GM12878 (cell line): ENCODE measurements around the gene TM4SF4. TPM values are rescaled to one million over a fixed set of nuclear protein-coding genes. Genes with fewer than 3 reads are reported as not detected.

ENCODE experiments used
- ATAC-seq: fragments of 200-7000 bp; cut with Tn5 transposase; 3 replicates; pipeline ENCODE4 v1.9.1; 2020; ENCODE audit warnings: mild to moderate bottlenecking, moderate library complexity
- BruUV-seq: library from RNA; stranded (reverse); fragments of 400-500 nt; replicated peaks from 2 replicates; lab custom pipeline; 2021; lab: Mats Ljungman, UMichigan
- CTCF ChIA-PET: fragments of 300-600 bp; sonication (Branson Sonifier 250); formaldehyde crosslinking; extraction: SDS; loops from one replicate; lab custom pipeline; 2021; ENCODE audit warnings: inconsistent platforms; lab: Yijun Ruan, JAX
- POLR2A ChIA-PET: fragments of 350-600 bp; formaldehyde crosslinking; extraction: SDS; loops from one replicate; lab custom pipeline; 2021; ENCODE audit warnings: inconsistent platforms; lab: Charles Lee
- RAD21 ChIA-PET: fragments of 300-600 bp; sonication (Branson Sonifier 250); formaldehyde crosslinking; loops from one replicate; lab custom pipeline; 2023; ENCODE audit warnings: antibody characterized with exemption; ENCODE audit not compliant: unreplicated experiment; lab: Charles Lee
- SMC1A ChIA-PET: fragments of 300-600 bp; sonication (Branson Sonifier 250); formaldehyde crosslinking; loops from one replicate; lab custom pipeline; 2023; ENCODE audit not compliant: unreplicated experiment, uncharacterized antibody; lab: Charles Lee
- DNase-seq: peaks from one replicate; pipeline ENCODE4 v3.0.0-alpha.2; 2011; ENCODE audit warnings: low read depth, low spot score
- FAIRE-seq: peaks from 3 replicates; lab custom pipeline; 2011; peaks lifted over from hg19 to GRCh38; lab: Jason Lieb, UNC
- H2AFZ ChIP-seq: 2 replicates; pipeline ENCODE4 v1.6.0; 2011; ENCODE audit warnings: low read depth, low read length, control low read depth; ENCODE audit not compliant: control insufficient read depth
- H3K27ac ChIP-seq: 2 replicates; pipeline ENCODE4 v1.5.1; 2011; ENCODE audit warnings: control low read depth; ENCODE audit not compliant: control insufficient read depth, insufficient read depth
- H3K27me3 ChIP-seq, 2 experiments: replicated peaks in 1 of 2; 2 replicates each; pipeline versions ENCODE4 v1.6.0 to v1.6.1; 2011; ENCODE audit warnings: low read length in 1 of 2; ENCODE audit not compliant: control insufficient read depth in 2 of 2, insufficient read depth in 2 of 2
- H3K36me3 ChIP-seq, 2 experiments: 2 replicates each; pipeline ENCODE4 v1.5.1; 2011; ENCODE audit warnings: low read length in 1 of 2; ENCODE audit not compliant: control insufficient read depth in 2 of 2, insufficient read depth in 2 of 2
- H3K4me1 ChIP-seq: 2 replicates; pipeline ENCODE4 v1.6.1; 2011; ENCODE audit warnings: mild to moderate bottlenecking, low read length, moderate library complexity, mixed read lengths; ENCODE audit not compliant: control insufficient read depth, insufficient read depth
- H3K4me2 ChIP-seq: 2 replicates; pipeline ENCODE4 v1.6.0; 2011; ENCODE audit warnings: control low read depth; ENCODE audit not compliant: control insufficient read depth, insufficient read depth
- H3K4me3 ChIP-seq: fragments of 200-600 bp; sonication (generic); 2 replicates; pipeline ENCODE4 v1.5.1; 2016
- H3K79me2 ChIP-seq: 2 replicates; pipeline ENCODE4 v1.6.0; 2011; ENCODE audit warnings: low read length; ENCODE audit not compliant: control insufficient read depth, insufficient read depth
- H3K9ac ChIP-seq: 2 replicates; pipeline ENCODE4 v1.8.0; 2011; ENCODE audit warnings: low read length, control low read depth, mixed read lengths; ENCODE audit not compliant: control insufficient read depth, insufficient read depth
- H3K9me3 ChIP-seq: replicated peaks from 3 replicates; pipeline ENCODE4 v1.5.1; 2011; ENCODE audit warnings: mild to moderate bottlenecking, low read length; ENCODE audit not compliant: control insufficient read depth, insufficient read depth
- H4K20me1 ChIP-seq: 2 replicates; pipeline ENCODE4 v1.6.0; 2011; ENCODE audit not compliant: control insufficient read depth, insufficient read depth
- ATF2 ChIP-seq: IDR thresholded peaks from 2 replicates; pipeline ENCODE4 v1.6.1; 2012; ENCODE audit warnings: low read length, inconsistent platforms
- CBFB ChIP-seq: IDR thresholded peaks from 2 replicates; pipeline ENCODE4 v1.6.1; 2016; ENCODE audit warnings: antibody characterized with exemption, low read depth
- MLLT1 ChIP-seq: fragments of 450-650 bp; IDR thresholded peaks from 2 replicates; pipeline ENCODE4 v1.6.1; 2016; ENCODE audit warnings: mild to moderate bottlenecking
- NFIC ChIP-seq: IDR thresholded peaks from 2 replicates; pipeline ENCODE4 v1.6.1; 2012; ENCODE audit warnings: low read depth, mild to moderate bottlenecking, inconsistent platforms, low read length, moderate library complexity
- SIN3A ChIP-seq: IDR thresholded peaks from 2 replicates; pipeline ENCODE4 v1.6.1; 2012; ENCODE audit warnings: low read depth, low read length, improper control_type of control experiment
- WGBS: methylation state at CpG from one replicate; pipeline ENCODE4 v1.1.6; 2016; ENCODE audit warnings: low lambda C conversion rate; ENCODE audit not compliant: insufficient replicate concordance, insufficient coverage; ENCODE audit errors: missing lambda C conversion rate; 5-methylcytosine and 5-hydroxymethylcytosine counted together
- in situ Hi-C: fragments of 300-500 bp; cut with MboI; formaldehyde crosslinking; loops from 9 replicates; pipeline ENCODE4 v1.14.3; 2018; ENCODE audit warnings: mixed read lengths
- intact Hi-C: fragments of 100-400 bp; cut with micrococcal nuclease; formaldehyde crosslinking; loops from one replicate; pipeline ENCODE4 v1.14.2; 2022; ENCODE audit not compliant: unreplicated experiment
- polyA plus RNA-seq, 11 experiments: library from polyadenylated mRNA; depleted of rRNA in 4 of 11; unstranded in 6 of 11; stranded (reverse) in 5 of 11; fragments of >200 nt; fragmentation: Nextera tagmentation in 4 of 11; fragmentation: Illumina TruSeq in 1 of 11; extraction: Ambion mirVana in 4 of 11; extraction: Trizol in 1 of 11; gene quantifications; 1 replicate in 1 of 11; 2 replicates in 10 of 11; pipeline versions ENCODE4 v1.2.1 to v1.2.3, GENCODE V29; 2011 to 2016; ENCODE audit warnings: inconsistent platforms in 2 of 11, missing spikeins in 2 of 11, low read depth in 1 of 11
- total RNA-seq, 4 experiments: library from RNA; depleted of rRNA in 3 of 4; stranded (reverse); fragments of >200 nt in 3 of 4; fragmentation: Illumina TruSeq in 1 of 4; extraction: Trizol in 1 of 4; gene quantifications; 2 replicates each; pipeline versions ENCODE4 v1.2.1 to v1.2.3, GENCODE V29; 2013 to 2021
- TF ChIP-seq, protein P1 (sequence below): fragments of 450-650 bp; conservative IDR thresholded peaks from 2 replicates; pipeline ENCODE4 v1.6.1; 2017; ENCODE audit warnings: mild to moderate bottlenecking, moderate library complexity

The TM4SF4 gene
- total and polyA plus RNA-seq, 10 of the 15 experiments (the other 5 are each of a cell fraction or from before 2014, with no cell fraction given) = 0.06 to 1.3 TPM; not detected in 8

GRCh38 chr3:149506540-149506939 is 32.0 kb downstream of the TM4SF4 start:
- H4K20me1 ChIP-seq = no peaks in the 10 kb centered on the region
- no peaks in the 10 kb centered on the region for H3K9me3 ChIP-seq
- no peaks in the 10 kb centered on the region for H3K79me2 ChIP-seq
- ChIA-PET POLR2A (interaction anchor here (1.0 kb wide), 1 partner anchor 302 kb away, joined by 3 read pairs; no protein-coding TSS in a partner anchor), SMC1A (no interaction called here), RAD21 (no interaction called here), CTCF (interaction anchor here (0.9 to 11.4 kb wide), 4 partner anchors 11 to 265 kb away, joined by 3 to 222 read pairs (median 4); no protein-coding TSS in a partner anchor)
- no peaks in the 10 kb centered on the region for H3K27me3 ChIP-seq
- DNase-seq (no peak), FAIRE-seq (no peak), ATAC-seq (no peak)
- H2AFZ ChIP-seq = no peak overlapping the region
- H3K4me3 ChIP-seq = no peak overlapping the region
- intact Hi-C loops = no loop called here
- no peak overlapping the region for H3K9ac ChIP-seq
- 88% methylated on average over 1 of the region's 1 CpG for WGBS
- H3K4me1 ChIP-seq = no peaks in the 10 kb centered on the region; the same call in 1 of the 2 replicates
- no peaks in the 10 kb centered on the region for H3K36me3 ChIP-seq
- no peak overlapping the region for H3K27ac ChIP-seq
- no peak overlapping the region for H3K4me2 ChIP-seq
- TF ChIP-seq ATF2 (no peak), SIN3A (no peak), MLLT1 (no peak), CBFB (no peak), NFIC (no peak)
- TF ChIP-seq, protein P1, sequence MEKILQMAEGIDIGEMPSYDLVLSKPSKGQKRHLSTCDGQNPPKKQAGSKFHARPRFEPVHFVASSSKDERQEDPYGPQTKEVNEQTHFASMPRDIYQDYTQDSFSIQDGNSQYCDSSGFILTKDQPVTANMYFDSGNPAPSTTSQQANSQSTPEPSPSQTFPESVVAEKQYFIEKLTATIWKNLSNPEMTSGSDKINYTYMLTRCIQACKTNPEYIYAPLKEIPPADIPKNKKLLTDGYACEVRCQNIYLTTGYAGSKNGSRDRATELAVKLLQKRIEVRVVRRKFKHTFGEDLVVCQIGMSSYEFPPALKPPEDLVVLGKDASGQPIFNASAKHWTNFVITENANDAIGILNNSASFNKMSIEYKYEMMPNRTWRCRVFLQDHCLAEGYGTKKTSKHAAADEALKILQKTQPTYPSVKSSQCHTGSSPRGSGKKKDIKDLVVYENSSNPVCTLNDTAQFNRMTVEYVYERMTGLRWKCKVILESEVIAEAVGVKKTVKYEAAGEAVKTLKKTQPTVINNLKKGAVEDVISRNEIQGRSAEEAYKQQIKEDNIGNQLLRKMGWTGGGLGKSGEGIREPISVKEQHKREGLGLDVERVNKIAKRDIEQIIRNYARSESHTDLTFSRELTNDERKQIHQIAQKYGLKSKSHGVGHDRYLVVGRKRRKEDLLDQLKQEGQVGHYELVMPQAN = no peak
- TF ChIP-seq, all 136 proteins: peak for 0
- in situ Hi-C loops = loop anchor here (5.0 to 25.0 kb wide), 2 partner anchors 266 to 681 kb away; no protein-coding TSS in a partner anchor
- BruUV-seq = no TSS peak
